ENCODE results near the gene PIAS4. TPM values are rescaled to one million over a fixed set of nuclear protein-coding genes. Genes with fewer than 3 reads are reported as not detected.
"Not testable (repeated sequence)": the region's sequence is repeated elsewhere in the genome, so short reads cannot be mapped to it uniquely, and the experiment has no call there.

Gene PIAS4, protein sequence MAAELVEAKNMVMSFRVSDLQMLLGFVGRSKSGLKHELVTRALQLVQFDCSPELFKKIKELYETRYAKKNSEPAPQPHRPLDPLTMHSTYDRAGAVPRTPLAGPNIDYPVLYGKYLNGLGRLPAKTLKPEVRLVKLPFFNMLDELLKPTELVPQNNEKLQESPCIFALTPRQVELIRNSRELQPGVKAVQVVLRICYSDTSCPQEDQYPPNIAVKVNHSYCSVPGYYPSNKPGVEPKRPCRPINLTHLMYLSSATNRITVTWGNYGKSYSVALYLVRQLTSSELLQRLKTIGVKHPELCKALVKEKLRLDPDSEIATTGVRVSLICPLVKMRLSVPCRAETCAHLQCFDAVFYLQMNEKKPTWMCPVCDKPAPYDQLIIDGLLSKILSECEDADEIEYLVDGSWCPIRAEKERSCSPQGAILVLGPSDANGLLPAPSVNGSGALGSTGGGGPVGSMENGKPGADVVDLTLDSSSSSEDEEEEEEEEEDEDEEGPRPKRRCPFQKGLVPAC
- 1 to 10 TPM; 6.1 to 8.5 (median 7.3) TPM for polyA plus RNA-seq

DNA sequence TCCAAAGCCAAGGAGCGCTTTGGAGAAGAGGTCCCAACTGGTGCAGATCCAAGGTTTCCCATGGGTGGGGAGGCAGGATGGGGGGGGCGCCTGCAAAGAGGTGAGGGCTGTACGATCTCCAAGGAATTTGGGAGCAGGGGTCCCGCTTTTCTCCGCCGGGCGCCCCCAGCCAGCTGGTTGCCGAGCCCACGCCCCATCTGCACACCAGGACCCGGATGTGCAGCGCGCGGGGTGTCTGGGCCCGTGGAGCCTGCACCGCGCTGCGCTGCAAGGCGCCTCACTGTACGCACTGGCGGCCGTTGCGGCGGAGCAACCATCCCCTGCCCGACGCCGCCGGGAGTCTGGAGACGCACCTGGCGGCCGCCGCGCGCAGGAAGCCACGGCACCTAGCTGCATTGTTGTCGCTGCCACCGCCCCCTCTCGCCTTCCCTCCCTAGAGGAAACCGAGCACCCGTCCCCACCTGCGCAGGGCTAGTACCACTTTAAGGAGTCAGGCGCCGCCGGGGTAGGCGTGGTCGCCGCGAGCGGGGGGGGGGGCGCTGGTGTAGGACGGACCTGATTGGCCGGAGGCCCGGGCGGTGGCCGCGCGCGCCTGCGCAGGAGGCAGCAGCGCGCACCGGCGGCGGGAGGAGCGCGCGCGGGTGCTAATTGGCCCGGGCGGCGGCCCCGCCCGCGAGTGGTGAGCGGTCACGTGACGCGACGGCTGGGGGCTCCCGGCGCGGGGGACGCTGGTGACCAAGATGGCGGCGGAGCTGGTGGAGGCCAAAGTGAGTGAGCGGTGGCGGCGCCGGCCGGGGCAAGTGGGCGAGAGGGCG lies at the start of gene PIAS4:
TSS of gene PIAS4 (plus strand) at position 716 of the 815 bp plus-strand sequence. CDS start at position 741, 25 bp downstream.
- no peaks in the 10 kb centered on the region for H3K36me3 Mint-ChIP-seq
- no peaks in the 10 kb centered on the region for H3K9me3 Mint-ChIP-seq
- H3K27ac Mint-ChIP-seq = peak within 1 kb of the TSS; percentile 55 to 83 (median 79)
- peaks cover 6 to 17% (median 8%) of the 10 kb centered on the region in 3 donors for H3K27me3 Mint-ChIP-seq (ENCODE audit: low read depth in 3 of 3)
- H3K4me3 Mint-ChIP-seq = peak within 1 kb of the TSS; percentile 82 to 91 (median 86)
- H3K4me1 Mint-ChIP-seq = peaks cover 16 to 25% of the 10 kb centered on the region in 2 donors
- DNase-seq = peak; percentile 92 to 96 (median 96)

- Mint-ChIP-seq H3K4me3 (no peak overlapping the region), H3K4me1 (no peaks in the 10 kb centered on the region), H3K27me3 (ENCODE audit: low read depth in 3 of 3) (peaks cover 0 to 2% (median 1%) of the 10 kb centered on the region in 3 donors), H3K36me3 (peaks cover 0 to 16% (median 4%) of the 10 kb centered on the region in 3 donors), H3K27ac (no peak overlapping the region), H3K9me3 (no peaks in the 10 kb centered on the region)
- DNase-seq = no peak
Measured at GRCh38 chr19:3958836-3959765, 48.4 kb upstream of the PIAS4 start.

DNA sequence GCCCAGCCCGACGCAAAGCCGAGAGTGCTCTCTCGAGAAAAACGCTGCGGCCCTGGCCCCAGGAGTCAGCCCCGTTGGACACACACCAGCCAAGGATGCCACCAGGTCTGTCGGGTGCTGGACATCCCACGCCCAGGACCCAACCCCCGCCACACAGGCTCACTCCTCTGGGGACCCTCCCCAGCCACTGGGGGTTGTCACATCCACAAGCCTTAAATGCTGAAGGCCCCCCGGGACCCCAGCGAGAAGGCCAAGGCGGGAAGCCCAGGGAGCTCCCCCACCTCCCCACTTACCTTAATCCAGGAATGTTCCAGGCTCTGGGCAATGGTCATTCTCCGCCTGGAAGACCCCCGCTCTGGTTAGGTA lies 47.8 kb upstream of the PIAS4 start:
- peaks cover 0 to 16% (median 4%) of the 10 kb centered on the region in 3 donors for H3K36me3 Mint-ChIP-seq
- peaks cover 0 to 3% (median 1%) of the 10 kb centered on the region in 3 donors for H3K27me3 Mint-ChIP-seq (ENCODE audit: low read depth in 3 of 3)
- H3K4me3 Mint-ChIP-seq = no peak overlapping the region
- H3K9me3 Mint-ChIP-seq = no peaks in the 10 kb centered on the region
- H3K4me1 Mint-ChIP-seq = no peaks in the 10 kb centered on the region
- H3K27ac Mint-ChIP-seq = peak overlapping the region in 1 of 6 donors; percentile 17
- no peak for DNase-seq

GRCh38 chr19:3961007-3961406 lies 46.5 kb upstream of the PIAS4 start:
- Mint-ChIP-seq H3K36me3 (peaks cover 0 to 16% (median 4%) of the 10 kb centered on the region in 3 donors), H3K27me3 (ENCODE audit: low read depth in 3 of 3) (peaks cover 0 to 3% (median under 1%) of the 10 kb centered on the region in 3 donors), H3K27ac (no peak overlapping the region), H3K4me1 (peaks cover 0 to 3% of the 10 kb centered on the region in 2 donors), H3K4me3 (no peak overlapping the region), H3K9me3 (no peaks in the 10 kb centered on the region)
- no peak for DNase-seq

DNA sequence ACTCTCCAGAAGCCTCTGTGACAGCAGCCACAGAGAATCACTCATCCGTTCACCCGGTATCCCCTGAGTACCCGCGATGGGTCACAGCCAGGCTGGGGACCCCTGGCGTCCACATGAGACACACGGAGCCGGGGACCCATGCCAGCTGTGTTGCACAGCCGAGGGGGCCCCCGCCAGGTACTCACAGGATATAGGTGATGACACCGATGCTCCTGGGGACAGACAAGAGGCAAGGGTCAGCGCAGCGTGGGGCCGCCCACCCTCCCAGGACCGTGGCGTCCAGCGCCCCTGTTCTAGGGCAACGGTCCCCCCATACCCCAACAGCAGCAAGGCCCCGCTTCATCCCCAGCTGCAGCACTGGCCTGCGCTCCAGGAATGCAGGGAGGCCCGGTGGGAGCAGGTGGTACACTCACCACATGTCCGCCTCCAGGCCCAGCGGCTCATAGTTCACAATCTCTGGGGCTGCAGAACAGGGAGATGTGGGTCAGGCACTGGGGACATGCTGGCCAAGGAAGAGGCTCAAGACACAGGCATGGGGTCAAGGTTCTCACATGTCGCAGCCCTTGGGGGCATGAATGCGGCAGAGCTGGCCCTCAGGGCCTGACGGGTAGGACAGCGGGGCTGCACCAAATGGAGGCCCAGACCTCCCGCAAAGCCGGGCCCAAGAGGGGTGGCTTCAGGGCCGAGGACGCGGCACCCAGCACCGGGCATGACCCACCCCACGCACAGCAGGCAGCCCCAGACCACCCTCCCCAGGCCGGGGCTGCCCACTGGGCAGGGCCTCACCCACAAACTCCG lies 43.9 kb upstream of the PIAS4 start:
- no peak for DNase-seq
- Mint-ChIP-seq H3K4me1 (peaks cover 6 to 9% of the 10 kb centered on the region in 2 donors), H3K27me3 (ENCODE audit: low read depth in 3 of 3) (peaks cover 0 to 3% (median 0%) of the 10 kb centered on the region in 3 donors), H3K36me3 (peaks cover 0 to 17% (median 4%) of the 10 kb centered on the region in 3 donors), H3K9me3 (no peaks in the 10 kb centered on the region), H3K4me3 (no peak overlapping the region), H3K27ac (peak overlapping the region in 1 of 6 donors; percentile 40)

- H3K27ac Mint-ChIP-seq = no peak overlapping the region
- H3K36me3 Mint-ChIP-seq = peaks cover 0 to 17% (median 4%) of the 10 kb centered on the region in 3 donors
Measured at GRCh38 chr19:3964256-3965194, 43.0 kb upstream of the PIAS4 start.

GRCh38 chr19:3966051-3967017 lies 41.2 kb upstream of the PIAS4 start:
- no peak for DNase-seq
- Mint-ChIP-seq H3K4me1 (peaks cover 27 to 28% of the 10 kb centered on the region in 2 donors), H3K27me3 (ENCODE audit: low read depth in 3 of 3) (peaks cover 0 to 11% (median 6%) of the 10 kb centered on the region in 3 donors), H3K27ac (peak overlapping the region in 2 of 6 donors; percentile 22 to 43), H3K36me3 (peaks cover 0 to 15% (median 4%) of the 10 kb centered on the region in 3 donors), H3K4me3 (no peak overlapping the region), H3K9me3 (no peaks in the 10 kb centered on the region)

More at GRCh38 chr19:3964256-3965194, 43.0 kb upstream of the PIAS4 start:
- Mint-ChIP-seq H3K27me3 (ENCODE audit: low read depth in 3 of 3) (peaks cover 0 to 3% (median 0%) of the 10 kb centered on the region in 3 donors), H3K9me3 (no peaks in the 10 kb centered on the region), H3K4me1 (peaks cover 13 to 14% of the 10 kb centered on the region in 2 donors), H3K4me3 (no peak overlapping the region)
- no peak for DNase-seq

DNA sequence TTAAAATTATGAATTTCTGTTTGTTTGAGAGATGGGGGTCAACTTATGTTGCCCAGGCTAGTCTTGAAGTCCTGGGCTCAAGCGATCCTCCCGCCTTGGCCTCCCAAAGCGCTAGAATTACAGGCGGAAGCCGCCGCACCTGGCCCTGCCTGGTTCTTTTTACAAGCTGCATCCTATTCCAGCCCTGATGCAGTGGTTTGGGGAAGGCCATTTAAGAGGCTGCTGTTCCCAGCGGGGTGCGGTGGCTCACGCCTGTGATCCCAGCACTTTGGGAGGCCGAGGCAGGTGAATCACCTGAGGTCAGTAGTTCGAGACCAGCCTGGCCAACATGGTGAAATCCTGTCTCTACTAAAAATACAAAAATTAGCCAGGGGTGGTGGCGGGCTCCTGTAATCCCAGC lies 39.6 kb upstream of the PIAS4 start:
- Mint-ChIP-seq H3K4me1 (peaks cover 29 to 30% of the 10 kb centered on the region in 2 donors), H3K27me3 (ENCODE audit: low read depth in 3 of 3) (peaks cover 0 to 12% (median 6%) of the 10 kb centered on the region in 3 donors), H3K4me3 (peak overlapping the region in 1 of 5 donors; percentile 54)
- DNase-seq, H3K36me3 Mint-ChIP-seq, H3K27ac Mint-ChIP-seq, H3K9me3 Mint-ChIP-seq: not testable (repeated sequence)

- Mint-ChIP-seq H3K9me3 (no peaks in the 10 kb centered on the region), H3K4me3 (peak overlapping the region; percentile 17 to 90 (median 54)), H3K27me3 (ENCODE audit: low read depth in 3 of 3) (peaks cover 0 to 11% (median 6%) of the 10 kb centered on the region in 3 donors), H3K4me1 (peaks cover 29 to 30% of the 10 kb centered on the region in 2 donors), H3K27ac (peak overlapping the region in 2 of 6 donors; percentile 32 to 36), H3K36me3 (peaks cover 0 to 8% (median 0%) of the 10 kb centered on the region in 3 donors)
- DNase-seq = no peak
Measured at GRCh38 chr19:3968556-3969434, 38.7 kb upstream of the PIAS4 start.

Measured in immature natural killer cell (primary cell).